ENCODE results near the gene ABTB2.

Gene ABTB2

DNA sequence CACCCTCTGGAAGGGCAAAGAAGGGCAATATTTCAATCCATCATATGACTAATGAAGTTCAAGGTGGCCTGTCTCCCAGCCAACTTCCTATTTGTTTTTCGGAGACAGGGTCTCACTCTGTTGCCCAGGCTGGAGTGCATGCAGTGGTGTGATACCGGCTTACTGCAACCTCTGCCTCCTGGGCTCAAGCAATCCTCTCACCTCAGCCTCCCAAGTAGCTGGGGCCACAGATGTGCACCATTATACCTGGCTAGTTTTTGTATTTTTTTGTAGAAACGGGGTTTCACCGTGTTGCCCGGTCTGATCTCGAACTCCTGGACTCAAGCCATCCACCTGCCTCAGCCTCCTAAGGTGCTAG is 13.4 kb downstream of the ABTB2 start:
- DNase-seq (ENCODE audit: low read depth in 3 of 3, low spot score in 1 of 3): no peak

GRCh38 chr11:34343686-34344085 is 14.1 kb downstream of the ABTB2 start:
- no peak for DNase-seq (ENCODE audit: low read depth in 3 of 3, low spot score in 1 of 3)

DNA sequence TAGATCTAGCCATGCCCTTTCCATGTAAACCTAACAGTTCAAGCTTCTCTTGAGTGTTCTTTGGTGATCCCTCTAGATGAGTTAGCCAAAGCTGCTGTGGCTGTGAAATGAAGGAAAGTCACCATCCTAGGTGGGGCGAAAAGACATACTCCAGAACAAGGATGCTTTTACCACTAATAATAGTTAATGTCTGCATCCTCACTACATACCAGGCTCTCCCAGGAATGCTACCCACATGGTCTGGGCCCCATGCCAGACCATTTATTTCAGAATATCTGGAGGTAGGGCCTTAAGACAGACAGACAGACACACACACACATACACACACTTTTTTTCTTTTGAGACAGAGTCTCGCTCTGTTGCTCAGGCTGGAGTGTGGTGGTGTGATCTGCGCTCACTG is 14.7 kb downstream of the ABTB2 start:
- DNase-seq (ENCODE audit: low read depth in 3 of 3, low spot score in 1 of 3): no peak

- no peak for DNase-seq (ENCODE audit: low read depth in 3 of 3, low spot score in 1 of 3)
Observed at GRCh38 chr11:34341931-34342533, 15.8 kb downstream of the ABTB2 start.

DNA sequence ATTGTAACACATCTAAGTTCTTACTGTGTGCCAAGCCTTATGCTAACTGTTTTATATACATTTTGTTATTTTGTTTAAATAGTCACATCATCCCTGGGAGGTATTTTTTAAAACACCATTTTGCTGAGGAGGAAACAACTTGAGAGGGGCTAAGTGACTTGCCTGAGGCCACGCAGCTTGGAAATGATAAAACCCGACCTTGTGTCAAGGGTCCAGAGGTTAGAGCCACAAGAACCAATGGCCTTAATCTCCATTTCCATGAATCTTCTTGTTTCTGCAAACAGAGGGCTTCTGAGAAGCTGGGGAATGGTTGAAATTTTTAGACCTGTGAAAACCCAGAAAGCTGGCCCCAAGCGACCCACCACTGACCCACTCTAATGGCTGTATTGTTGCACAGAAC is 16.7 kb downstream of the ABTB2 start:
- DNase-seq (ENCODE audit: low read depth in 3 of 3, low spot score in 1 of 3): no peak

- DNase-seq (ENCODE audit: low read depth in 3 of 3, low spot score in 1 of 3): no peak
Observed at GRCh38 chr11:34340653-34341052, 17.2 kb downstream of the ABTB2 start.

- DNase-seq (ENCODE audit: low read depth in 3 of 3, low spot score in 1 of 3): no peak
Observed at GRCh38 chr11:34339149-34340064, 18.4 kb downstream of the ABTB2 start.

GRCh38 chr11:34337016-34337415 is 20.8 kb downstream of the ABTB2 start:
- DNase-seq (ENCODE audit: low read depth in 3 of 3, low spot score in 1 of 3): no peak

DNA sequence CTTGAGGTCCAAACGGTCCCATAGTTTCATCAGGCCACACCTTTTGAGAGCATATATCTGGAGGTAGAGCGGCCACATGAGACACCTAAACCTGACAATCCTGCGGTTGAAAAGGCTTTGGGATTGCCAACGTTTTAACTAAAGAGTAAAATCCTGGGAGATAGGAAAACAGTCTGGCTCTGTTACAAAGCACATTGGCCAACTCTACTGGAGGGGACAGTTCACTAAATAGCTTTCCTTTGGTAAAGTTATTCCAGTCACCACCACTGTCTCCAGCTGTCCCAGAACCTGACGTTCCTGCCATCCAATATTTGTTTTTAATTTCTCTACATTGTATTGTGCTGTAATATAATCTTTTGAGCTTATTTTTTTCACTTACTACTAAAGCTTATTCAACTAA is 22.0 kb downstream of the ABTB2 start:
- DNase-seq (ENCODE audit: low read depth in 3 of 3, low spot score in 1 of 3): no peak

DNA sequence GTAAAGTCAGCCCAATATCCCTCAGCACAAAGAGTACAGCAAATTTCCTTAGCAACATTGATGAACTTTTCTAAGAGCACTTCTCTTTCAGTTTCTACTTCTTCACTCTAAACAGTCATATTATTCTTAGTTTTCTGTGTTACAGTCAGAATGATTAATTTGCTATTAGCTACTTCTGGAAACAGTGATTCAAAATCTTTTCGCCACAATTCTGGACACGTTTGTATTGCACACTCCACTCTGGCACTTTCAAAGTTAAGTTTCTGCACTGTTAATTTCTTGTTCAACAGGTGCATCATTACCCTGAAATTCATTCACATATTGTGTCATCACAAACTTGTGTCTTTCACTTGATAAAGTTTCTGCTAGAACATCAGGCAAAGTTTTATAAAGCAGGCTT is 22.5 kb downstream of the ABTB2 start:
- DNase-seq (ENCODE audit: low read depth in 3 of 3, low spot score in 1 of 3): no peak

- DNase-seq (ENCODE audit: low read depth in 3 of 3, low spot score in 1 of 3): no peak
Observed at GRCh38 chr11:34333787-34334186, 24.0 kb downstream of the ABTB2 start.

- no peak for DNase-seq (ENCODE audit: low read depth in 3 of 3, low spot score in 1 of 3)
Observed at GRCh38 chr11:34332524-34332923, 25.3 kb downstream of the ABTB2 start.

DNA sequence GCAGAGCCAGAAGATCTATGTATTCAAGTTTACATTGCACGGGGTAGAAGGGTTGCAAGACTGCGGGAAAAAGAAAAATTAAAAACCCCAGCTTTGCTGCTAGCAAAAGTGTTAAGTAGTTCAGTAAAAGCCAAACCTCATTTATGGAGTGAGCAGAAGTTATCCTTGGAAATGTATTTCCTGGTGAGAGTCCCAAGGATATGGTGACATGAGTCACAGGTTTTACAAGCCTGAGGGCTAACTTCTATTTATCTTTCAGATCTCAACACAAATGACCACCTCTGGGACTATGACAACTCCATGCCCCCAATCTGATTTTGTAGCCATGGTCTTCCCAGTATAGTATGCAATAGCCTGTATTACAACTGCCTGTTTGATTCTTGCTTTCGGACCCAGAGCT is 26.1 kb downstream of the ABTB2 start:
- DNase-seq (ENCODE audit: low read depth in 3 of 3, low spot score in 1 of 3): no peak

- no peak for DNase-seq (ENCODE audit: low read depth in 3 of 3, low spot score in 1 of 3)
Observed at GRCh38 chr11:34331329-34331728, 26.5 kb downstream of the ABTB2 start.

DNA sequence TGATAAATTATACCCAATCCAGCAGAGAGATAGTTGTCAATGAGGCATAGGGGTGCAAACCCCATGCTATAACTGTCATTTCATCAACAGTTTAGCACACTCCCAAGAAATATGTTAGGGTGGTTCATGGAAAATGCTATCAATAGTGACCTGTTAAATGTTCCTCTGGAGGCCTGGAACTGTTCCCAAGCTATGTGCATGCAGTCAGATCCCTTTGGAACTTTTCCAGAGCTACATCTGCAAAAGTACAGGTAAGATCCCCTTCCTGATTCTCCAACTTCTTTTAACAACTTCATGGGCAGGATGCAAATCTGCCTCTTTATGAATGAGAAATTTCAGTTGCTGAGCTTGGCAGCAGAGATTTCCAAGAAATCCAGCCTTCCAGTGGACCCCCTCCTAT is 27.2 kb downstream of the ABTB2 start:
- no peak for DNase-seq (ENCODE audit: low read depth in 3 of 3, low spot score in 1 of 3)

- no peak for DNase-seq (ENCODE audit: low read depth in 3 of 3, low spot score in 1 of 3)
Observed at GRCh38 chr11:34329876-34330275, 27.9 kb downstream of the ABTB2 start.

- no peak for DNase-seq (ENCODE audit: low read depth in 3 of 3, low spot score in 1 of 3)
Observed at GRCh38 chr11:34328632-34328910, 29.2 kb downstream of the ABTB2 start.

- no peak for DNase-seq (ENCODE audit: low read depth in 3 of 3, low spot score in 1 of 3)
Observed at GRCh38 chr11:34327804-34328631, 29.8 kb downstream of the ABTB2 start.

GRCh38 chr11:34324466-34324865 is 33.3 kb downstream of the ABTB2 start:
- no peak for DNase-seq (ENCODE audit: low read depth in 3 of 3, low spot score in 1 of 3)

GRCh38 chr11:34323601-34324000 is 34.2 kb downstream of the ABTB2 start:
- DNase-seq (ENCODE audit: low read depth in 3 of 3, low spot score in 1 of 3): no peak

DNA sequence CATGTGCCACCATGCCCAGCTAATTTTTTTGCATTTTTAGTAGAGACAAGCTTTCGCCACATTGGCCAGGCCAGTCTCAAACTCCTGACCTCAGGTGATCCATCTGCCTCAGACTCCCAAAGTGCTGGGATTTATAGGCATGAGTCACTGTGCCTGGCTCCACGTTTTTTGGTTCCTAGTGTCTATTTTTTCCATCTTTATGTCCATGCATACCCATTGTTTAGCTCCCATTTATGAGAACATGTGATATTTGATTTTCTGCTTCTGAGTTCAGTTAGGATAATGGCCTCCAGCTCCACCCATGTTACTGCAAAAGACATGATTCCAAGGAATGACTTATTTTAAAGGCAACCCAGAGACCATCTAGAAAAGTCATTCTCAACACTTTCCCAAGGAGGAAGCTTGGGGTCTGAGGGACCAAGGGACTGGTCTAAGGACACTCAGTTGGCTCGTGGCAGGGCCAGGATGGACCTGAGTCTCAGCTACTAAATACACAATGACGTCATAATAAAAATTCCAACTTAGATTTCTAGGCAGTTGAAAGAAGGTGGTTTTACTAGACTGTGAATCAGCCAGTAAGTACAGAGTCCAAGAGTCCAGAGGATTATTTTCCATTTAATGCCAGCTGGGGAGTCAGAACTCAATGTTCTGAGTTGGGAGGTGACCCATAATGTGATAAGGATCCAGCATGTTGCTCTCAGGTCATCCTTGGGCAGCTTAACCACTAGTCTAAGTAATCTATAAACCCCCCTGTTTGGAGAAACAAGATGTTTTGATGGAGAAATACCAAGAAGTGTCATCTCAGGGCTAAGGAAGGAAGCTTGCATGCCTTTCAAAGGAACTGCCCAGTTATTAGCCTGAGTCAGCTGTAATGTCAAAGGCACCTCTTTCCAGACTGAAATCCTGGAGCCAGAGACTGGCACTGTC is 39.4 kb downstream of the ABTB2 start:
- DNase-seq (ENCODE audit: low read depth in 3 of 3, low spot score in 1 of 3): no peak

All from stimulated activated CD4-positive, alpha-beta T cell treated with anti-CD3 and anti-CD28 coated beads, TNF-alpha, amount 100 ng/mL, for 1 hour (primary cell).